AG10803 (cell line): ENCODE data around the gene RALGAPB.
A peak's percentile ranks its signal among the peaks of the same experiment; 100 is the strongest.

Experiments
- DNase-seq: peaks from one replicate; pipeline ENCODE4 v3.0.0; 2010; ENCODE audit warnings: low read depth
- H3K4me3 ChIP-seq: 2 replicates; pipeline ENCODE4 v1.5.1; 2011; ENCODE audit warnings: mild to moderate bottlenecking, low read length, control low read depth
- CTCF ChIP-seq: conservative IDR thresholded peaks from 2 replicates; pipeline ENCODE4 v1.5.1; 2011; ENCODE audit warnings: mild to moderate bottlenecking, low read length, control low read depth, inconsistent platforms

Gene RALGAPB

GRCh38 chr20:38612751-38613515, 140.3 kb downstream of the RALGAPB start:
- no peak for TF ChIP-seq CTCF
- DNase-seq = no peak
- no peak overlapping the region for H3K4me3 ChIP-seq

- no peak for DNase-seq
- H3K4me3 ChIP-seq = no peak overlapping the region
- no peak for TF ChIP-seq CTCF
These were observed 142.6 kb downstream of the RALGAPB start for GRCh38 chr20:38615283-38615682.

- H3K4me3 ChIP-seq = no peak overlapping the region
- TF ChIP-seq CTCF = no peak
- no peak for DNase-seq
These were observed 143.8 kb downstream of the RALGAPB start for GRCh38 chr20:38616457-38616856.

GRCh38 chr20:38617011-38617829, 144.6 kb downstream of the RALGAPB start:
- H3K4me3 ChIP-seq = no peak overlapping the region
- TF ChIP-seq CTCF = no peak
- DNase-seq = peak; percentile 6

GRCh38 chr20:38617830-38618196, 145.2 kb downstream of the RALGAPB start:
- DNase-seq = no peak
- H3K4me3 ChIP-seq = no peak overlapping the region
- no peak for TF ChIP-seq CTCF

- TF ChIP-seq CTCF = no peak
- no peak for DNase-seq
- H3K4me3 ChIP-seq = no peak overlapping the region
These were observed 147.8 kb downstream of the RALGAPB start for GRCh38 chr20:38620441-38620840.

- no peak for DNase-seq
- TF ChIP-seq CTCF = no peak
- no peak overlapping the region for H3K4me3 ChIP-seq
These were observed 150.4 kb downstream of the RALGAPB start for GRCh38 chr20:38623061-38623460.
